HG03280 (cell line): ENCODE measurements around the gene DNAJC25.

ENCODE experiments used
- ATAC-seq: cut with Tn5 transposase; IDR thresholded peaks from one replicate; pipeline ENCODE4 v1.9.1; 2021; ENCODE audit warnings: mild to moderate bottlenecking, moderate library complexity; ENCODE audit not compliant: unreplicated experiment

DNAJC25 gene

DNA sequence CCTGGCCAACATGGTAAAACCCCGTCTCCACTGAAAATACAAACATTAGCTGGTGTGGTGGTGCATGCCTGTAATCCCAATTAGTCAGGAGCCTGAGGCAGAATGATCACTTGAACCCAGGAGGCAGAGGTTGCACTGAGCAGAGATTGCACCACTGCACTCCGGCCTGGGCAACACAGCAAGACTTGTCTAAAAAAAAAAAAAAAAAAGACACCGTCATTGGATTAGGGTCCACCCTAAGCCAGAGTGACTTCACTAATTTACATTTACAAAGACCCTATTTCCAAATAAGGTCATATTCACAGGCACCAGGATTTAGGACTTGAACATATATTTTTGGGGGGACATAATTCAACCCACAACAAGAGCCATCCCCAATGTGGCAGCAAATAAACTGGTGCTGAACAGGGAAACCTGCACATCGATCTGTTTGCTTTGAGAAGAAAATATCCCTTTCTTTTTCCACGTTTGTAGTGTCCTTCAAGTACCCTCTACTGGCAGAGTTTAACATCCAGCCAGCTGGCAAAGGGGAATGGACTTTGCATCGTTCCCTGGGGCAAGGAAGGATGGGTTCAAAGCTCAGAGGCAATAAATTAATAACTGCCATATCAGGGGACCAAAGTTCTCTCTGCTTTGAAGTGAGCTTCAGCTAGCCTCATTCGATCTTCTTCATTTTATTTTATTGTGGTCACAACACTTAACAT, 3.7 kb upstream of the DNAJC25 start:
- no peak for ATAC-seq

DNA sequence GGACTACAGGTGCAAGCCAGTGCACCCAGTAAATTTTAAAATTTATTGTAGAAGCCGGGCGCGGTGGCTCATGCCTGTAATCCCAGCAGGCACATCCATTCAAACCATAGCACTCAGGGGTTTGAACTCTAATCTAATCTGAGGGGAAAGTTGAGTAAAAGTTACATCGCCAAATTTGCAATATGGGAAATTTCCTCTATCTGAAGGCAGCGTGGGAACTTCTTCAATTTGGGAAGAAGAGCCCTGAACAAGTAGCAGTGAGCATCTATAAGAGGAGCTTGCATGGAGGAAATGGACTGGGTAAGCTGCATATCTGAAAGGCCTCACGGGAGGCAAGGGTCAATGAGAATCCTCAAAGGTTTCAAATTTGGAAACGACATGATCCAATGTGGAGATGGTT, 2.7 kb upstream of the DNAJC25 start:
- ATAC-seq, result no peak

DNA sequence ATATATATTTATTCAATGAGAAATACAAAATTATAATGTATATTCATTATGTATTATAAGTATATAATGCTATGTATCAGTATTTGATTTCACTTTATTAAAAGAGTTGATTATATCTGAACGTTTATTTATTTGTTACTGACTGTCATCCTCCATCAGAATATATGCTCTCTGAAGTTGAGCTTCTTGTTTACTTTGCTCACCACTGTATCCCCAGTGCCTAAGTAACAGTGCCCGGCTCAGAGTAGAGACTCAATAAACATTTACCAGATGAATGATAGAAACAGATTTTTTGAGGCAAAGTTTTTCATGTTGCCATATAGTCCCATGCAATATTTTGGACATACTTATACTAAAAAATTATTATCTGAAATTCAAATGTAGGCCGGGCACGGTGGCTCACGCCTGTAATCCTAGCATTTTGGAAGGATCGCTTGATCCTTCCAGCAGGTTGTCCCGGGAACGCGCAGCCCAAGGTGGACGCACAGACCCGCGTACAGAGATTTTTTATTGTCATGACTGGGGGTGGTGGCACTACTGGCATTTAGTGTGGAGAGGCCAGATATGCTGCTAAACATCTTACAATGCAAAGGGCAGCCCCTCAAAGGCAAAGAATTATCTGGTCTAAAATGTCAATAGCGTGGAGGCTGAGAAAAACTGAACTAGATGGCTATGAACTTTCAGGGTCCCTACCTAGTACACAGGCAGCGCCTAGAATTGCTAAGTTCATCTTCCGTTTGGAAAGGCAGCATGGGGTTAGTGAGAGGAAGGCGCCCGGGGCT, 761 bp upstream of the DNAJC25 start:
- peak; percentile 26 for ATAC-seq

DNA sequence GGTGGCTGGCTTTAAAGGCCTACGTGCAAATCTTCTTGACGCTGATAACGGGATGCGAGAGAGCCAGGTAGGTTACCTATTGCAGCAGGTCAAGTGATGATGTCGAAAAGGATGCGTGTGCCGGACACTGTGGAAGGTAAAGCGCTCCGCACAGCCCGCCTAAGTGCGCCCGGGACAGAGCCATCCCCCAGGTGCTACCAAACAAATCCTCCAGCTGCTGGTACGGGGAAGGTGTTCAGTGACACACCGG, 245 bp upstream of the DNAJC25 start:
- no peak for ATAC-seq

GRCh38 chr9:111632060-111632459, 926 bp downstream of the DNAJC25 start:
- no peak for ATAC-seq

- ATAC-seq, result no peak
These were observed 1.7 kb downstream of the DNAJC25 start for GRCh38 chr9:111632695-111633388.

DNA sequence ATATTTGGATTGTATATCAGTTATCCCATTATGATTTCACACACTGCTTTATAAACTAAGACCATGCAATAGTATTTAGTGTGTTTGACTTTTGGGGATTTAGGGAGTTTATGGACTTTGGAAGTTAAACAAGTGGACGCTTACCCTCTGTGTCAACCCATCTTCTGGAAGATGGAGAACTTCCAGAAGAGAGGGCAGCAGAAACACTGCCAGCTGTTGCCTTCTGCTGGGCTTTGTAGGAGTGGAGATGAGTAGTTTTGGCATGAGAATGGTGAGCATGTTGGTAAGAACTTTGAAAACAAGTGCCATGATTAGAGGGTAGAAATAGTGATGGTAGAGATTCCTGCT, 2.2 kb downstream of the DNAJC25 start:
- no peak for ATAC-seq

GRCh38 chr9:111634860-111635259, 3.7 kb downstream of the DNAJC25 start:
- no peak for ATAC-seq

DNA sequence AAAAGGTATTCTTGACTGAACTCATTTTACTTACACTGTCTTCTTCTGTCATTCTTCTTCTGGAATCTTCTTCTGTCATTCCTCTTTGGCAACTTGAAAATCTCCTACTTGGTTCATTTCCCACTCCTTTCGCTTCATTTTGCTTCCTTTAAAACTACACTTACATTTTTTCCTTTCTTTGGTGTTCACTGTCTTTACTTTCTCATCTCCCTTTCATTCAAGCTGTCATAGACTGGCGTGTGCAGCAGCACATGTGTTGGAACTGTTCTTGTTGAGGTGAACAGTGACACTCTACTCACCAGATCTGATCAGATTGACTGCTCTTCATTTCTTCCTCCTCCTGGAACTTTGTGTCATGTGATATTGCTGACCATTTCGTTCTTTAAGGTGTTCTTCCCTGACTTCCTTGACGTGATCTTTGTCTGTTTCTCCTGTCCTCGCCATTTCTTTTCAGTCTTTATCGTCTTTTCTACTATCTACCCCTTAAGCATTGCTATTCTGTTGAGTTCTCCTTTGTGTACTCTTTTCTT, 6.4 kb downstream of the DNAJC25 start:
- ATAC-seq, result no peak

DNA sequence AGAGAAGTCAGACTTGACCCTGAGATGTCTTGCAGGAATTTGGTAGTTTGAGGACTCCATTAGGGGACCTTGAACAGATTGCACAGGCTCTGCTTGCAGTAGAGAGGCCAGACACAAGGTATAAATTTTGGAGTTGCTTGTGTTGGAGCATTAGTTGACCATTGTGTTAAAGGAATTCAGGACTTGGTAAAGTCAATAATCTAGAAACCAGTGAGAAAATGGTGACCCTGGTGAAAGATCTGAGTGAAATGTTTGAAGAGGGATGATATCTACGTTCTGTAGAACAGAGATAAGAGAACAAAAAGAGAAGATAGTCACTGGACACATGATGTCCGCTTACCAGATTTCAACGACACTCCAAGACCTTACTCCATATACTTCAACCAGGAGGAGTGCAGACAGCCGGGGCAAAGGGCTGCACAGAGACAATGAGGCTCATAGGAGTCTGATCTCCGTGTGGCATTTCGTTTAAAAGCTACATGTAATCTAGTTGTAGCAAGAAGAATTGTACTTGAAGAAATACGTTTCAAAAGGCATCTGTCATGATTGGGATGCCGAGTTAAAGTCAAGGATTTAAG, 13.2 kb downstream of the DNAJC25 start:
- ATAC-seq, result no peak

DNA sequence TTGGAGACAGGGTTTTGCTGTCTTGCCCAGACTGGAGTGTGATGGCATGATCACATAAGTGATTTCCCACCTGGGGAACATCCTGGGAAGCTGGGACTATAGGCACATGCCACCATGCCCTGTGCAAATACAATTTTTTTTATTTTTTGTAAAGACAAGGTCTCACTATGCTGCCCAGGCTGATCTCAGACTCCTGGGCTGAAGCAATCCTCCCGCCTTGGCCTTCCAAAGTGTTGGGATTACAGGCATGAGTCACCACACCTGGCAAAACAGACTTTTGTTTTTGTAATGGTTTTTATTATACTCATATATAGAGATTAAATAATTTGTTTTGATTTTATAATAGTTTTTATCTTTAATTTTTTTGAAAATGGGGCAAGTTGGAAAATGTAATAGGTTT, 14.7 kb downstream of the DNAJC25 start:
- no peak for ATAC-seq

DNA sequence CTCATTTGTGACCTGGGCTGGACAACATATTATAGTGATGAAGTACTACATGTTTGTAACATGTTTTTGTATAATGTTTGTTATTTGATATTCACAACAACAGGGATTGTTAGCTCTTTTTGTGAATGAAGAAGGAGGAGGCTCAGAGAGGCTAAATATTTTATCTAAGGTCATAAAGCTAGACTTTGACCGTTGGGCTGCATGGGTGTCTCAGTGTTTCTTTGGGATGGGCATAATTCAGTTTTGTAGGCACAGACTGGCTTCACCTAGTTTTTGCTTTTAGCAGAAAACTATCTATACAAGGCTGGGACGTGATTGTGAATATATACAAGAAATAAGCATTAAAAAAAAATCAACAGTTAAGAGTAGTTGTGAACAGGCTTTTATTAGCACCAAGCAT, 15.3 kb downstream of the DNAJC25 start:
- no peak for ATAC-seq

GRCh38 chr9:111648066-111648465, 16.9 kb downstream of the DNAJC25 start:
- no peak for ATAC-seq

GRCh38 chr9:111649016-111649415, 17.9 kb downstream of the DNAJC25 start:
- no peak for ATAC-seq

- ATAC-seq, result no peak
These were observed 25.9 kb downstream of the DNAJC25 start for GRCh38 chr9:111657051-111657450.

- no peak for ATAC-seq
These were observed 27.8 kb downstream of the DNAJC25 start for GRCh38 chr9:111658943-111659342.

- no peak for ATAC-seq
These were observed 28.6 kb downstream of the DNAJC25 start for GRCh38 chr9:111659691-111660090.

- peak; percentile 85 for ATAC-seq
These were observed 30.1 kb downstream of the DNAJC25 start, which contains the start of gene GNG10 for GRCh38 chr9:111661150-111661801. GNG10 (plus strand) TSS chr9:111661605; CDS start chr9:111661635, 30 bp downstream.

- ATAC-seq, result peak; percentile 30
These were observed 30.8 kb downstream of the DNAJC25 start for GRCh38 chr9:111661802-111662521.

- peak; percentile 4 for ATAC-seq
These were observed 31.6 kb downstream of the DNAJC25 start for GRCh38 chr9:111662576-111663300.
